NB4 (cell line): ENCODE results near the gene RARRES2.

Experiments used
- DNase-seq: peaks from one replicate; pipeline ENCODE4 v3.0.0; 2010; ENCODE audit warnings: low read depth
- H3K4me3 ChIP-seq: one replicate; pipeline ENCODE4 v1.5.1; 2011; ENCODE audit warnings: mild to moderate bottlenecking, low read depth, low read length, moderate library complexity
- CTCF ChIP-seq: IDR thresholded peaks from one replicate; pipeline ENCODE4 v1.5.1; 2012; ENCODE audit warnings: low read depth, low read length
- MAX ChIP-seq: IDR thresholded peaks from 2 replicates; pipeline ENCODE4 v1.6.1; 2011; ENCODE audit warnings: low read depth, low read length
- MYC ChIP-seq: IDR thresholded peaks from 2 replicates; pipeline ENCODE4 v1.6.1; 2011; ENCODE audit warnings: low read depth, low read length
- POLR2A ChIP-seq: IDR thresholded peaks from 2 replicates; pipeline ENCODE4 v1.6.1; 2011; ENCODE audit warnings: mild to moderate bottlenecking; ENCODE audit not compliant: insufficient read length; ENCODE audit errors: extremely low read depth

The RARRES2 gene

GRCh38 chr7:150324373-150324961 is 17.0 kb downstream of the RARRES2 start:
- TF ChIP-seq CTCF (no peak), POLR2A (no peak), MYC (no peak), MAX (no peak)
- H3K4me3 ChIP-seq, result peak overlapping the region; percentile 57
- DNase-seq, result peak; percentile 21

- peak overlapping the region; percentile 57 for H3K4me3 ChIP-seq
- DNase-seq, result no peak
- no peak for TF ChIP-seq MAX
- no peak for TF ChIP-seq POLR2A
- no peak for TF ChIP-seq MYC
- TF ChIP-seq CTCF, result no peak
Observed at GRCh38 chr7:150323682-150324372, 17.6 kb downstream of the RARRES2 start.

- H3K4me3 ChIP-seq, result peak within 1 kb of the TSS; percentile 57
- TF ChIP-seq MAX (no peak), CTCF (no peak), POLR2A (no peak), MYC (no peak)
- DNase-seq, result peak; percentile 57
Observed at GRCh38 chr7:150322833-150323681, 18.4 kb downstream of the RARRES2 start, which contains the start of the genes ACTR3C and LRRC61. Gene ACTR3C (minus strand): TSS chr7:150323545. CDS start chr7:150295296, 28,249 bp downstream. Gene LRRC61 (plus strand): TSS chr7:150323355. CDS start chr7:150336862, 13,507 bp downstream.

- TF ChIP-seq MYC, result no peak
- TF ChIP-seq MAX, result no peak
- TF ChIP-seq POLR2A, result no peak
- TF ChIP-seq CTCF, result no peak
- DNase-seq, result no peak
- H3K4me3 ChIP-seq, result peak overlapping the region; percentile 57
Observed at GRCh38 chr7:150322114-150322832, 19.2 kb downstream of the RARRES2 start.

GRCh38 chr7:150321788-150322113 is 19.7 kb downstream of the RARRES2 start:
- DNase-seq, result no peak
- H3K4me3 ChIP-seq, result no peak overlapping the region
- TF ChIP-seq MYC (no peak), MAX (no peak), POLR2A (no peak), CTCF (no peak)
